GM12878 (cell line): ENCODE measurements around the gene ANTKMT. TPM values are rescaled to one million over a fixed set of nuclear protein-coding genes. Genes with fewer than 3 reads are reported as not detected.

Experiments
- BACH1 ChIP-seq: fragments of 450-650 bp; IDR thresholded peaks from 2 replicates; pipeline ENCODE4 v1.6.1; 2017; ENCODE audit warnings: mild to moderate bottlenecking, borderline replicate concordance
- BCLAF1 ChIP-seq: fragments of 450-650 bp; IDR thresholded peaks from 2 replicates; pipeline ENCODE4 v1.6.1; 2017; ENCODE audit warnings: antibody characterized with exemption, mild to moderate bottlenecking, moderate library complexity
- CBX3 ChIP-seq: fragments of 200-600 bp; sonication (generic); IDR thresholded peaks from 2 replicates; pipeline ENCODE4 v1.6.1; 2016; ENCODE audit warnings: low read depth, borderline replicate concordance
- EED ChIP-seq: sonication (generic); IDR thresholded peaks from 2 replicates; pipeline ENCODE4 v1.6.1; 2016; ENCODE audit warnings: antibody characterized with exemption, low read depth
- ELK1 ChIP-seq: IDR thresholded peaks from 2 replicates; pipeline ENCODE4 v1.6.1; 2012; ENCODE audit warnings: low read depth, low read length, improper control_type of control experiment
- FOXK2 ChIP-seq: fragments of 450-650 bp; IDR thresholded peaks from 2 replicates; pipeline ENCODE4 v1.6.1; 2017; ENCODE audit warnings: mild to moderate bottlenecking, moderate library complexity
- GATAD2B ChIP-seq: fragments of 450-650 bp; conservative IDR thresholded peaks from 2 replicates; pipeline ENCODE4 v1.6.1; 2017; ENCODE audit warnings: low read depth, mild to moderate bottlenecking, moderate library complexity
- HDGF ChIP-seq: fragments of 450-650 bp; IDR thresholded peaks from 2 replicates; pipeline ENCODE4 v1.6.1; 2016; ENCODE audit warnings: antibody characterized with exemption
- NFYA ChIP-seq: IDR thresholded peaks from 2 replicates; pipeline ENCODE4 v1.6.1; 2011; ENCODE audit warnings: low read depth, mild to moderate bottlenecking, low read length, improper control_type of control experiment, borderline replicate concordance
- NR2C1 ChIP-seq: fragments of 450-650 bp; IDR thresholded peaks from 2 replicates; pipeline ENCODE4 v1.6.1; 2017; ENCODE audit warnings: antibody characterized with exemption, mild to moderate bottlenecking, moderate library complexity
- POLR2AphosphoS5 ChIP-seq: IDR thresholded peaks from 2 replicates; pipeline ENCODE4 v1.6.1; 2011; ENCODE audit warnings: mild to moderate bottlenecking, low read length, inconsistent platforms
- RAD21 ChIP-seq: IDR thresholded peaks from 2 replicates; pipeline ENCODE4 v1.6.1; 2011; ENCODE audit warnings: mild to moderate bottlenecking, low read depth, low read length, moderate library complexity; ENCODE audit not compliant: insufficient read depth
- SIN3A ChIP-seq: IDR thresholded peaks from 2 replicates; pipeline ENCODE4 v1.6.1; 2012; ENCODE audit warnings: low read depth, low read length, improper control_type of control experiment
- SKIL ChIP-seq: fragments of 450-650 bp; IDR thresholded peaks from 2 replicates; pipeline ENCODE4 v1.6.1; 2017; ENCODE audit warnings: mild to moderate bottlenecking, low read depth, inconsistent platforms; ENCODE audit not compliant: poor library complexity, severe bottlenecking
- TAF1 ChIP-seq: IDR thresholded peaks from 2 replicates; pipeline ENCODE4 v1.6.1; 2011; ENCODE audit warnings: mild to moderate bottlenecking, low read depth, low read length, borderline replicate concordance
- TCF3 ChIP-seq: IDR thresholded peaks from 2 replicates; pipeline ENCODE4 v1.6.1; 2012; ENCODE audit warnings: low read depth, mild to moderate bottlenecking, low read length, borderline replicate concordance; ENCODE audit not compliant: insufficient read depth
- ZBTB4 ChIP-seq: fragments of 450-650 bp; formaldehyde crosslinking; IDR thresholded peaks from 2 replicates; pipeline ENCODE4 v1.4.0; 2022; ENCODE audit warnings: mild to moderate bottlenecking, moderate library complexity
- ZNF207 ChIP-seq: fragments of 450-650 bp; IDR thresholded peaks from 2 replicates; pipeline ENCODE4 v1.6.1; 2014; ENCODE audit warnings: antibody characterized with exemption, mild to moderate bottlenecking, borderline replicate concordance
- ZNF384 ChIP-seq: IDR thresholded peaks from 2 replicates; pipeline ENCODE4 v1.6.1; 2012; ENCODE audit warnings: low read depth, mild to moderate bottlenecking, low read length, improper control_type of control experiment, borderline replicate concordance
- polyA plus RNA-seq, 11 experiments: library from polyadenylated mRNA; depleted of rRNA in 4 of 11; unstranded in 6 of 11; stranded (reverse) in 5 of 11; fragments of >200 nt; fragmentation: Nextera tagmentation in 4 of 11; fragmentation: Illumina TruSeq in 1 of 11; extraction: Ambion mirVana in 4 of 11; extraction: Trizol in 1 of 11; gene quantifications; 1 replicate in 1 of 11; 2 replicates in 10 of 11; pipeline versions ENCODE4 v1.2.1 to v1.2.3, GENCODE V29; 2011 to 2016; ENCODE audit warnings: inconsistent platforms in 2 of 11, missing spikeins in 2 of 11, low read depth in 1 of 11
- total RNA-seq, 4 experiments: library from RNA; depleted of rRNA in 3 of 4; stranded (reverse); fragments of >200 nt in 3 of 4; fragmentation: Illumina TruSeq in 1 of 4; extraction: Trizol in 1 of 4; gene quantifications; 2 replicates each; pipeline versions ENCODE4 v1.2.1 to v1.2.3, GENCODE V29; 2013 to 2021

ANTKMT gene
- total and polyA plus RNA-seq, 10 of the 15 experiments (the other 5 are each of a cell fraction or from before 2014, with no cell fraction given): 0.58 to 60.5 (median 25.8) TPM

GRCh38 chr16:695355-696089 lies 25.4 kb upstream of the ANTKMT start (continued):
- TF ChIP-seq BCLAF1: no peak
- no peak for TF ChIP-seq CBX3
- no peak for TF ChIP-seq EED
- no peak for TF ChIP-seq RAD21
- no peak for TF ChIP-seq SKIL
- no peak for TF ChIP-seq TCF3
- no peak for TF ChIP-seq TAF1
- TF ChIP-seq HDGF: 0 out of 2 replicates have a peak, but pooled peaks have one; percentile 84
- TF ChIP-seq ZNF207: 0 out of 2 replicates have a peak, but pooled peaks have one; percentile 49
- TF ChIP-seq SIN3A: 0 out of 2 replicates have a peak, but pooled peaks have one; percentile 27
- TF ChIP-seq NFYA: no peak
- peak; percentile 61 for TF ChIP-seq NR2C1
- no peak for TF ChIP-seq ZNF384
- no peak for TF ChIP-seq POLR2AphosphoS5
- TF ChIP-seq BACH1: peak; percentile 83
- TF ChIP-seq ELK1: no peak
- TF ChIP-seq FOXK2: no peak; the same call in 1 of the 2 replicates
- peak; percentile 77; the same call in 1 of the 2 replicates for TF ChIP-seq GATAD2B
- TF ChIP-seq ZBTB4 (CRISPR knock-in tag): no peak
